NCI-H526 treated with DMSO at 0.1 percent for 48 hours (cell line): ENCODE data around the gene BCL3.

Experiments
- DNase-seq: peaks from one replicate; lab custom pipeline; 2025; lab: John Stamatoyannopoulos, UW

Gene BCL3

GRCh38 chr19:44741841-44742329, 6.6 kb upstream of the BCL3 start:
- DNase-seq = no peak

- no peak for DNase-seq
Measured at GRCh38 chr19:44742330-44743061, 6.0 kb upstream of the BCL3 start.

- no peak for DNase-seq
Measured at GRCh38 chr19:44744871-44745332, 3.6 kb upstream of the BCL3 start.

- DNase-seq = no peak
Measured at GRCh38 chr19:44745341-44745831, 3.1 kb upstream of the BCL3 start.

GRCh38 chr19:44745887-44746600, 2.5 kb upstream of the BCL3 start:
- DNase-seq = no peak

- DNase-seq = no peak
Measured at GRCh38 chr19:44746616-44746945, 1.9 kb upstream of the BCL3 start.

- DNase-seq = no peak
Measured at GRCh38 chr19:44746946-44747738, 1.4 kb upstream of the BCL3 start.

GRCh38 chr19:44747739-44748425, 626 bp upstream of the BCL3 start:
- peak; percentile 20 for DNase-seq

- DNase-seq = no peak
Measured at GRCh38 chr19:44749292-44749691, 784 bp downstream of the BCL3 start.

- no peak for DNase-seq
Measured at GRCh38 chr19:44749994-44750393, 1.5 kb downstream of the BCL3 start.

- DNase-seq = no peak
Measured at GRCh38 chr19:44752123-44752815, 3.8 kb downstream of the BCL3 start.

- DNase-seq = peak; percentile 80
Measured at GRCh38 chr19:44752816-44753625, 4.5 kb downstream of the BCL3 start.

GRCh38 chr19:44753626-44753931, 5.1 kb downstream of the BCL3 start:
- no peak for DNase-seq

- peak; percentile 43 for DNase-seq
Measured at GRCh38 chr19:44753932-44754749, 5.6 kb downstream of the BCL3 start.

- no peak for DNase-seq
Measured at GRCh38 chr19:44754750-44755080, 6.2 kb downstream of the BCL3 start.

- no peak for DNase-seq
Measured at GRCh38 chr19:44755219-44755618, 6.7 kb downstream of the BCL3 start.

GRCh38 chr19:44756089-44756562, 7.6 kb downstream of the BCL3 start:
- no peak for DNase-seq

- peak; percentile 23 for DNase-seq
Measured at GRCh38 chr19:44757057-44757734, 8.7 kb downstream of the BCL3 start.
